ENCODE data around the gene CYP4F11.

- TF ChIP-seq CTCF (IDR thresholded peaks at IDR 0.05) (no peak), EZH2phosphoT487 (IDR thresholded peaks at IDR 0.05) (no peak), EZH2 (IDR thresholded peaks at IDR 0.05) (no peak)
Measured at GRCh38 chr19:15964231-15964630, 29.9 kb upstream of the CYP4F11 start.
